Tibial artery (tissue), 4 donors: Measurements from ENCODE around the gene VCL.
A peak's percentile ranks its signal among the peaks of the same experiment; 100 is the strongest.

ENCODE experiments used
- DNase-seq, 2 donors: peaks; one replicate each; pipeline ENCODE4 v3.0.0-alpha.2; 2019
- H3K27ac ChIP-seq, 2 donors: fragments of 200-600 bp; sonication (generic) in 1 of 2; 1 replicate in 1 of 2; 2 replicates in 1 of 2; pipeline ENCODE4 v1.5.1; 2018 to 2019; ENCODE audit warnings: mild to moderate bottlenecking in 1 of 2
- H3K27me3 ChIP-seq, 2 donors: fragments of 200-600 bp; sonication (generic) in 1 of 2; one replicate each; pipeline versions ENCODE4 v1.5.1 to v1.6.0; 2016 to 2019
- H3K36me3 ChIP-seq, 3 donors: fragments of 200-600 bp; sonication (generic) in 2 of 3; one replicate each; pipeline ENCODE4 v1.5.1; 2016 to 2019; ENCODE audit warnings: mild to moderate bottlenecking in 2 of 3
- H3K4me1 ChIP-seq, 4 donors: fragments of 200-600 bp; sonication (generic) in 2 of 4; 1 replicate in 3 of 4; 2 replicates in 1 of 4; pipeline ENCODE4 v1.5.1; 2016 to 2019
- H3K4me3 ChIP-seq, 2 donors: fragments of 200-600 bp; sonication (generic) in 1 of 2; 1 replicate in 1 of 2; 2 replicates in 1 of 2; pipeline ENCODE4 v1.5.1; 2018 to 2019; ENCODE audit warnings: mild to moderate bottlenecking in 2 of 2
- H3K9me3 ChIP-seq, 3 donors: fragments of 200-600 bp; sonication (generic) in 1 of 3; one replicate each; pipeline ENCODE4 v1.5.1; 2016 to 2019
- intact Hi-C: fragments of 100-400 bp; cut with DNase I; formaldehyde crosslinking; loops from one replicate; pipeline ENCODE4 v1.15.0; 2023; ENCODE audit warnings: low total_unique reads
- TF ChIP-seq, protein P1 (sequence below), 2 experiments: fragments of 200-600 bp in 1 of 2; fragments of 450-650 bp in 1 of 2; IDR thresholded peaks; one replicate each; pipeline ENCODE4 v1.5.1; 2017 to 2019; ENCODE audit warnings: antibody characterized with exemption in 2 of 2, mild to moderate bottlenecking in 1 of 2, moderate library complexity in 1 of 2

The VCL gene

DNA sequence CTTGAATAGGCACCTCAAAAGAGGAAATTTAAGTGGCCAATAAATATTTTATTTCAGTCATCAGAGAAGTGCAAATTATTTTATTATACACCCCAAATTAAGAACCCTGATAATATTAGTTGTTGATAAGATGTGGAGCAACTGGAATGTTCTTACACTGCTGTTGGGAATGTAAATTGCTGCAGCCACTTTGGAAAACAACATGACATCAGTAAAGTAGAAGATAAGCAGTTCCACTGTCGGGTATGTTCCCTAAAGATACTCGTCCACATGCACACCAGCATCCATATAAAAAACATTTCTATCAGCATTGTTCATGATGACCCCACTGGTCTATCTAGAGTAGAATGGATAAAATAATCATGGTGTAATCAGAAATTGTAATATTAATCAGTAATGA lies 46.5 kb downstream of the VCL start:
- Histone ChIP-seq H3K36me3 (peaks cover 16 to 24% (median 21%) of the 10 kb centered on the region in 3 donors), H3K27ac (no peak overlapping the region), H3K4me1 (peaks cover 0 to 91% (median 39%) of the 10 kb centered on the region in 4 donors), H3K9me3 (no peaks in the 10 kb centered on the region), H3K4me3 (no peak overlapping the region), H3K27me3 (no peaks in the 10 kb centered on the region)
- TF ChIP-seq, protein P1, sequence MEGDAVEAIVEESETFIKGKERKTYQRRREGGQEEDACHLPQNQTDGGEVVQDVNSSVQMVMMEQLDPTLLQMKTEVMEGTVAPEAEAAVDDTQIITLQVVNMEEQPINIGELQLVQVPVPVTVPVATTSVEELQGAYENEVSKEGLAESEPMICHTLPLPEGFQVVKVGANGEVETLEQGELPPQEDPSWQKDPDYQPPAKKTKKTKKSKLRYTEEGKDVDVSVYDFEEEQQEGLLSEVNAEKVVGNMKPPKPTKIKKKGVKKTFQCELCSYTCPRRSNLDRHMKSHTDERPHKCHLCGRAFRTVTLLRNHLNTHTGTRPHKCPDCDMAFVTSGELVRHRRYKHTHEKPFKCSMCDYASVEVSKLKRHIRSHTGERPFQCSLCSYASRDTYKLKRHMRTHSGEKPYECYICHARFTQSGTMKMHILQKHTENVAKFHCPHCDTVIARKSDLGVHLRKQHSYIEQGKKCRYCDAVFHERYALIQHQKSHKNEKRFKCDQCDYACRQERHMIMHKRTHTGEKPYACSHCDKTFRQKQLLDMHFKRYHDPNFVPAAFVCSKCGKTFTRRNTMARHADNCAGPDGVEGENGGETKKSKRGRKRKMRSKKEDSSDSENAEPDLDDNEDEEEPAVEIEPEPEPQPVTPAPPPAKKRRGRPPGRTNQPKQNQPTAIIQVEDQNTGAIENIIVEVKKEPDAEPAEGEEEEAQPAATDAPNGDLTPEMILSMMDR (IDR thresholded peaks at IDR 0.05) = no peak
- intact Hi-C loops = no loop called here
- DNase-seq = no peak

- Histone ChIP-seq H3K36me3 (peaks cover 16 to 24% (median 21%) of the 10 kb centered on the region in 3 donors), H3K27ac (peak overlapping the region; percentile 29 to 48), H3K4me1 (peaks cover 0 to 91% (median 43%) of the 10 kb centered on the region in 4 donors), H3K9me3 (no peaks in the 10 kb centered on the region), H3K27me3 (no peaks in the 10 kb centered on the region), H3K4me3 (no peak overlapping the region)
- TF ChIP-seq, protein P1 (IDR thresholded peaks at IDR 0.05) = no peak
- DNase-seq = no peak
- intact Hi-C loops = no loop called here
Measured at GRCh38 chr10:74047304-74047703, 49.4 kb downstream of the VCL start.

- Histone ChIP-seq H3K4me1 (peaks cover 0 to 96% (median 46%) of the 10 kb centered on the region in 4 donors), H3K27ac (peak overlapping the region; percentile 29 to 48), H3K4me3 (no peak overlapping the region), H3K27me3 (no peaks in the 10 kb centered on the region), H3K9me3 (no peaks in the 10 kb centered on the region), H3K36me3 (peaks cover 16 to 24% (median 21%) of the 10 kb centered on the region in 3 donors)
- TF ChIP-seq, protein P1 (IDR thresholded peaks at IDR 0.05) = no peak
- intact Hi-C loops = no loop called here
- DNase-seq = peak in 1 of 2 donors; percentile 35
Measured at GRCh38 chr10:74047871-74048270, 50.0 kb downstream of the VCL start.

- no peaks in the 10 kb centered on the region for H3K9me3 ChIP-seq
Measured at GRCh38 chr10:74048433-74048832, 50.5 kb downstream of the VCL start.

DNA sequence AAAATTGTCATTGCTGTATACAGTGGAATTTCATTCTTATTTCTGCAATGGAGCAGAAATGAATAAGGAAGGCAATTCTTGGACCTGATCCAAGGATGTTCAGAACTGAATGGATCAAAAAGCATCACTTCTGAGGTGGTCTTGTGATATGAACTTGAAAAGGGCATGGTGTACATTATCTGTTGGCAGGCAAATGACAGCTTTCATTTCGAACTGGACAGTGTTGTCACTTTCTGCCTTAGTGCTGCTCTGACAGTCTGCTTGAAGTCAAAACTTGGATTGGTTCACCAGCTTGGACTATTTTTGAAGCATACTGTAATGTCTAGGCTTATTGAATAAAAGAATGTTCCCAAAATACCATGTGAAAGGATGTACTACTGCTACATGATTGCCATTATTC lies 52.0 kb downstream of the VCL start:
- no peak for DNase-seq
- Histone ChIP-seq H3K36me3 (peaks cover under 1 to 10% (median 4%) of the 10 kb centered on the region in 3 donors), H3K9me3 (no peaks in the 10 kb centered on the region), H3K27ac (peak overlapping the region; percentile 3 to 48), H3K27me3 (no peaks in the 10 kb centered on the region), H3K4me3 (no peak overlapping the region), H3K4me1 (peaks cover 0 to 93% (median 49%) of the 10 kb centered on the region in 4 donors)
- intact Hi-C loops = no loop called here
- TF ChIP-seq, protein P1 (IDR thresholded peaks at IDR 0.05) = no peak

More at GRCh38 chr10:74048433-74048832, 50.5 kb downstream of the VCL start:
- Histone ChIP-seq H3K4me3 (no peak overlapping the region), H3K4me1 (peaks cover 0 to 96% (median 46%) of the 10 kb centered on the region in 4 donors), H3K27ac (peak overlapping the region; percentile 29 to 48), H3K36me3 (peaks cover 13 to 22% (median 19%) of the 10 kb centered on the region in 3 donors), H3K27me3 (no peaks in the 10 kb centered on the region)
- intact Hi-C loops = no loop called here
- no peak for DNase-seq
- TF ChIP-seq, protein P1 (IDR thresholded peaks at IDR 0.05) = no peak

DNA sequence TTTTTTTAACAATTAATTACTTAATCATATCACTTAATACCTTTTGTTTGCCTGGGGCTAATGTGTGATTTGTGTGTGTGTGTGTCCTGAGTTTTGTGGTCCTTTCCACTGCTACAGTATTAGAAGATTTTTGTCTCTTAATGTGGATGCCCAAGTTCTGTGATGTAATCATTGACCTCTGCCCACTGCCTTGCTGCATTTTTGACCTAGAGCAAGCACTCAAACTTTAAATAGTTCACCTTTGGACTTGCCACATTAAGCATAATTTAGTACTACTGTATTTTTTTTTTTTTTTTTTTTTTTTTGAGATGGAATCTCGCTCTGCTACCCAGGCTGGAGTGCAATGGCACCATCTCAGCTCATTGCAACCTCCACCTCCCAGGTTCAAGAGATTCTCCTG lies 52.7 kb downstream of the VCL start:
- Histone ChIP-seq H3K27ac (peak overlapping the region; percentile 20 to 48), H3K36me3 (peaks cover 0 to 5% (median 0%) of the 10 kb centered on the region in 3 donors), H3K4me1 (peaks cover 0 to 96% (median 54%) of the 10 kb centered on the region in 4 donors), H3K9me3 (no peaks in the 10 kb centered on the region), H3K4me3 (no peak overlapping the region), H3K27me3 (no peaks in the 10 kb centered on the region)
- TF ChIP-seq, protein P1 (IDR thresholded peaks at IDR 0.05) = no peak
- no peak for DNase-seq
- intact Hi-C loops = no loop called here
